ENCODE data around the gene INS. TPM values are rescaled to one million over a fixed set of nuclear protein-coding genes. Genes with fewer than 3 reads are reported as not detected.

INS gene
- total and polyA plus RNA-seq, 2 of the 13 experiments (the other 11 are each of a cell fraction or from before 2014, with no cell fraction given), result not detected

DNA sequence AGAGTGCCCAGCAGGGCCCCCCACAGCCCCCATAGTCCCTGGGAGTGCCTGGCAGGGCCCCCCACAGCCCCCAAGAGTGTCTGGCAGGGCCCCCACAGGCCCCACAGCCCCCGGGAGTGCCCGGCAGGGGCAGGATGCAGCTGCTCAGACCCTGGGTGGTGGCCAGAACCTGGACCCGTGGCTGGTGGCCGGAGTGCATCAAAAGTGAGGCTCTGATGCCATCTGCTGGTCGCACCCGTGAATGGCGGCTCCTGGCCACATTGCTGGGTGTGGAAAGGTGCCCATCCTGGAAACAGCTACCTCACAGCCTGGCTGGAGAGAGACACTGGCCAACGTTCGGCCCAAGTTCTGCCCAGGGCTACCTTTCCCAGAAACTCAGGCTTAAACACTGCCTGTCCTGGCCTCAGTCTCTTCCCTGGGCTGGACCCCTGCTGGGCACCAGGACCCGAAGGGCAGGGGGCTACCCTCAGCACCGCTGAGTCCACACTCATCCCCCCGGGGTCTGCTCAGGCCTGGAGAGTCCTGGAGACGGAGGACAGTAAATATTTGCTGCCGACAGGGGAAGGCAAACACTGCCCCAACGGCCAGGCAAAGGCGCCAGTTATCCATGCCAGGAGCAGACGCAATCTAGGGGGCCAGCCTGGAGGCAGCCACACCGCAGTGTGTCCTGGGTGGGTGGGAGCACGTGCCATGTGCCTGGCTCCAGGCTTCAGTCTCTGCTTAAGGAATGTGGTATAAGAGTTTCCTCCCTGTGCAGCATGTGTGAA is 4.4 kb downstream of the INS start (continued):
- peak; percentile 46; the same call in 1 of the 2 replicates for TF ChIP-seq KDM2A (CRISPR knock-in tag; IDR thresholded peaks at IDR 0.05; ENCODE audit: borderline replicate concordance, low read depth)
- TF ChIP-seq, protein P1, sequence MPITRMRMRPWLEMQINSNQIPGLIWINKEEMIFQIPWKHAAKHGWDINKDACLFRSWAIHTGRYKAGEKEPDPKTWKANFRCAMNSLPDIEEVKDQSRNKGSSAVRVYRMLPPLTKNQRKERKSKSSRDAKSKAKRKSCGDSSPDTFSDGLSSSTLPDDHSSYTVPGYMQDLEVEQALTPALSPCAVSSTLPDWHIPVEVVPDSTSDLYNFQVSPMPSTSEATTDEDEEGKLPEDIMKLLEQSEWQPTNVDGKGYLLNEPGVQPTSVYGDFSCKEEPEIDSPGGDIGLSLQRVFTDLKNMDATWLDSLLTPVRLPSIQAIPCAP (CRISPR knock-in tag; IDR thresholded peaks at IDR 0.05; ENCODE audit: low read depth), result no peak
- TF ChIP-seq HOMEZ (CRISPR knock-in tag; IDR thresholded peaks at IDR 0.05; ENCODE audit: low read depth), result no peak
- no peak for TF ChIP-seq ZNF800 (CRISPR knock-in tag; IDR thresholded peaks at IDR 0.05)
- TF ChIP-seq, protein P2, sequence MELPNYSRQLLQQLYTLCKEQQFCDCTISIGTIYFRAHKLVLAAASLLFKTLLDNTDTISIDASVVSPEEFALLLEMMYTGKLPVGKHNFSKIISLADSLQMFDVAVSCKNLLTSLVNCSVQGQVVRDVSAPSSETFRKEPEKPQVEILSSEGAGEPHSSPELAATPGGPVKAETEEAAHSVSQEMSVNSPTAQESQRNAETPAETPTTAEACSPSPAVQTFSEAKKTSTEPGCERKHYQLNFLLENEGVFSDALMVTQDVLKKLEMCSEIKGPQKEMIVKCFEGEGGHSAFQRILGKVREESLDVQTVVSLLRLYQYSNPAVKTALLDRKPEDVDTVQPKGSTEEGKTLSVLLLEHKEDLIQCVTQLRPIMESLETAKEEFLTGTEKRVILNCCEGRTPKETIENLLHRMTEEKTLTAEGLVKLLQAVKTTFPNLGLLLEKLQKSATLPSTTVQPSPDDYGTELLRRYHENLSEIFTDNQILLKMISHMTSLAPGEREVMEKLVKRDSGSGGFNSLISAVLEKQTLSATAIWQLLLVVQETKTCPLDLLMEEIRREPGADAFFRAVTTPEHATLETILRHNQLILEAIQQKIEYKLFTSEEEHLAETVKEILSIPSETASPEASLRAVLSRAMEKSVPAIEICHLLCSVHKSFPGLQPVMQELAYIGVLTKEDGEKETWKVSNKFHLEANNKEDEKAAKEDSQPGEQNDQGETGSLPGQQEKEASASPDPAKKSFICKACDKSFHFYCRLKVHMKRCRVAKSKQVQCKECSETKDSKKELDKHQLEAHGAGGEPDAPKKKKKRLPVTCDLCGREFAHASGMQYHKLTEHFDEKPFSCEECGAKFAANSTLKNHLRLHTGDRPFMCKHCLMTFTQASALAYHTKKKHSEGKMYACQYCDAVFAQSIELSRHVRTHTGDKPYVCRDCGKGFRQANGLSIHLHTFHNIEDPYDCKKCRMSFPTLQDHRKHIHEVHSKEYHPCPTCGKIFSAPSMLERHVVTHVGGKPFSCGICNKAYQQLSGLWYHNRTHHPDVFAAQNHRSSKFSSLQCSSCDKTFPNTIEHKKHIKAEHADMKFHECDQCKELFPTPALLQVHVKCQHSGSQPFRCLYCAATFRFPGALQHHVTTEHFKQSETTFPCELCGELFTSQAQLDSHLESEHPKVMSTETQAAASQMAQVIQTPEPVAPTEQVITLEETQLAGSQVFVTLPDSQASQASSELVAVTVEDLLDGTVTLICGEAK (IDR thresholded peaks at IDR 0.05), result no peak
- TF ChIP-seq, protein P2 (CRISPR knock-in tag; IDR thresholded peaks at IDR 0.05), result no peak
- 0 out of 2 replicates have a peak, but pooled peaks have one; percentile 15 for TF ChIP-seq GATAD1 (CRISPR knock-in tag; IDR thresholded peaks at IDR 0.05)
- peak; percentile 11; the same call in 1 of the 2 replicates for TF ChIP-seq MAX (IDR thresholded peaks at IDR 0.05)
- TF ChIP-seq ZNF317 (CRISPR knock-in tag; IDR thresholded peaks at IDR 0.05), result no peak

Measured in HepG2 (cell line).